Right lobe of liver (tissue), 4 donors: ENCODE data around the gene CYFIP2.

ENCODE experiments used
- POLR2A ChIP-seq: fragments of 450-650 bp; IDR thresholded peaks from one replicate; pipeline ENCODE4 v1.6.1; 2017; ENCODE audit warnings: antibody characterized with exemption, mild to moderate bottlenecking
- TF ChIP-seq, protein P1 (sequence below), 4 donors: fragments of 200-600 bp in 3 of 4; fragments of 450-650 bp in 1 of 4; IDR thresholded peaks; one replicate each; pipeline versions ENCODE4 v1.5.1 to v1.8.0; 2016 to 2022; ENCODE audit warnings: antibody characterized with exemption in 4 of 4, mild to moderate bottlenecking in 2 of 4
- donor health status: DM: no; HTN: no; CAD: no.
- donor health status: DM: no; HTN: no; CAD: no.
- donor health status: DM: no; HTN: yes; CAD: no.

- TF ChIP-seq, protein P1, sequence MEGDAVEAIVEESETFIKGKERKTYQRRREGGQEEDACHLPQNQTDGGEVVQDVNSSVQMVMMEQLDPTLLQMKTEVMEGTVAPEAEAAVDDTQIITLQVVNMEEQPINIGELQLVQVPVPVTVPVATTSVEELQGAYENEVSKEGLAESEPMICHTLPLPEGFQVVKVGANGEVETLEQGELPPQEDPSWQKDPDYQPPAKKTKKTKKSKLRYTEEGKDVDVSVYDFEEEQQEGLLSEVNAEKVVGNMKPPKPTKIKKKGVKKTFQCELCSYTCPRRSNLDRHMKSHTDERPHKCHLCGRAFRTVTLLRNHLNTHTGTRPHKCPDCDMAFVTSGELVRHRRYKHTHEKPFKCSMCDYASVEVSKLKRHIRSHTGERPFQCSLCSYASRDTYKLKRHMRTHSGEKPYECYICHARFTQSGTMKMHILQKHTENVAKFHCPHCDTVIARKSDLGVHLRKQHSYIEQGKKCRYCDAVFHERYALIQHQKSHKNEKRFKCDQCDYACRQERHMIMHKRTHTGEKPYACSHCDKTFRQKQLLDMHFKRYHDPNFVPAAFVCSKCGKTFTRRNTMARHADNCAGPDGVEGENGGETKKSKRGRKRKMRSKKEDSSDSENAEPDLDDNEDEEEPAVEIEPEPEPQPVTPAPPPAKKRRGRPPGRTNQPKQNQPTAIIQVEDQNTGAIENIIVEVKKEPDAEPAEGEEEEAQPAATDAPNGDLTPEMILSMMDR (IDR thresholded peaks at IDR 0.05): no peak
- no peak for TF ChIP-seq POLR2A
Measured at GRCh38 chr5:157371655-157372471, 105.9 kb downstream of the CYFIP2 start.
